ENCODE data around the gene CSMD2. TPM values are rescaled to one million over a fixed set of nuclear protein-coding genes. Genes with fewer than 3 reads are reported as not detected.
"Not testable (repeated sequence)": the region's sequence is repeated elsewhere in the genome, so short reads cannot be mapped to it uniquely, and the experiment has no call there.

Gene CSMD2
- total RNA-seq, 1 experiment from 2014 or later: 2.8 TPM

DNA sequence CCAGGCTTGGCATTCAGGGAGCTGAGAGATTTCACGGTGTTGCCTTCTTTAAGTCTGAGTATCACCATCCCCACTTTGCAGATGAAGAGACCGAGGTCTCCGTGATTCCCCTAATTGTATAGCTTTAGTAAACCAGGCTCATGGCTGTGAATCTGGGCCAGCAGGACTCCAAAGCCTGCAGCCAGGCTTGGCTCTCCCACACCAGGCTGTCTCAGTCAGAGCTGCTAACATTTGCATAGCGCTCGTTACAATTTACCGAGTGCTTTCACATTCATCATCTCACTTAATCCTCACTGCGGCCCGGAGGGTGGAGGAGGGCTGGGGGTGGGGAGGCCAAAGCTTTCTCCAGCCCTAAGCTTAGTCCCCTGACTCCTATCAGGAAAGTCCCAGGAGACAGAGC lies 23.4 kb upstream of the CSMD2 start:
- no peaks in the 10 kb centered on the region for H3K27me3 ChIP-seq (replicated peaks; ENCODE audit: insufficient read depth, low read depth, low read length, poor library complexity)
- H3K4me3 ChIP-seq (ENCODE audit: low read depth, low read length, poor library complexity, severe bottlenecking): no peak overlapping the region
- H3K9me3 ChIP-seq (ENCODE audit: low read depth, low read length, poor library complexity, severe bottlenecking): no peaks in the 10 kb centered on the region
- H3K4me1 ChIP-seq (ENCODE audit: insufficient read depth, low read length, poor library complexity, severe bottlenecking): no peaks in the 10 kb centered on the region
- no peak for TF ChIP-seq EZH2 (IDR thresholded peaks at IDR 0.05; ENCODE audit: borderline replicate concordance, low read depth, low read length, poor library complexity, severe bottlenecking)
- TF ChIP-seq, protein P1, sequence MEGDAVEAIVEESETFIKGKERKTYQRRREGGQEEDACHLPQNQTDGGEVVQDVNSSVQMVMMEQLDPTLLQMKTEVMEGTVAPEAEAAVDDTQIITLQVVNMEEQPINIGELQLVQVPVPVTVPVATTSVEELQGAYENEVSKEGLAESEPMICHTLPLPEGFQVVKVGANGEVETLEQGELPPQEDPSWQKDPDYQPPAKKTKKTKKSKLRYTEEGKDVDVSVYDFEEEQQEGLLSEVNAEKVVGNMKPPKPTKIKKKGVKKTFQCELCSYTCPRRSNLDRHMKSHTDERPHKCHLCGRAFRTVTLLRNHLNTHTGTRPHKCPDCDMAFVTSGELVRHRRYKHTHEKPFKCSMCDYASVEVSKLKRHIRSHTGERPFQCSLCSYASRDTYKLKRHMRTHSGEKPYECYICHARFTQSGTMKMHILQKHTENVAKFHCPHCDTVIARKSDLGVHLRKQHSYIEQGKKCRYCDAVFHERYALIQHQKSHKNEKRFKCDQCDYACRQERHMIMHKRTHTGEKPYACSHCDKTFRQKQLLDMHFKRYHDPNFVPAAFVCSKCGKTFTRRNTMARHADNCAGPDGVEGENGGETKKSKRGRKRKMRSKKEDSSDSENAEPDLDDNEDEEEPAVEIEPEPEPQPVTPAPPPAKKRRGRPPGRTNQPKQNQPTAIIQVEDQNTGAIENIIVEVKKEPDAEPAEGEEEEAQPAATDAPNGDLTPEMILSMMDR (conservative IDR thresholded peaks at IDR 0.05; ENCODE audit: low read depth, low read length): no peak
- ChIA-PET POLR2A (ENCODE audit: low non-redundant PET) (interaction anchor here (0.5 kb wide), 1 partner anchor 883 kb away, joined by 3 read pairs; no protein-coding TSS in a partner anchor), CTCF (no interaction called here)
- no peak overlapping the region for H3K27ac ChIP-seq (ENCODE audit: low read depth, low read length, poor library complexity, severe bottlenecking)
- H3K36me3 ChIP-seq (ENCODE audit: insufficient read depth, low read length, poor library complexity, severe bottlenecking): no peaks in the 10 kb centered on the region
- no TSS peak for BruUV-seq (replicated peaks)
- intact Hi-C loops (cut with micrococcal nuclease; ENCODE audit: unreplicated experiment): no loop called here
- no peak for DNase-seq (ENCODE audit: low spot score)

GRCh38 chr1:34186741-34187494 lies 21.9 kb upstream of the CSMD2 start:
- DNase-seq (ENCODE audit: low spot score): no peak
- Histone ChIP-seq H3K36me3 (ENCODE audit: insufficient read depth, low read length, poor library complexity, severe bottlenecking) (no peaks in the 10 kb centered on the region), H3K9me3 (ENCODE audit: low read depth, low read length, poor library complexity, severe bottlenecking) (no peaks in the 10 kb centered on the region), H3K4me1 (ENCODE audit: insufficient read depth, low read length, poor library complexity, severe bottlenecking) (no peaks in the 10 kb centered on the region), H3K27ac (ENCODE audit: low read depth, low read length, poor library complexity, severe bottlenecking) (no peak overlapping the region), H3K4me3 (ENCODE audit: low read depth, low read length, poor library complexity, severe bottlenecking) (no peak overlapping the region), H3K27me3 (replicated peaks; ENCODE audit: insufficient read depth, low read depth, low read length, poor library complexity) (no peaks in the 10 kb centered on the region)
- POLR2A ChIA-PET (ENCODE audit: low non-redundant PET): no interaction called here
- no peak for TF ChIP-seq EZH2 (IDR thresholded peaks at IDR 0.05; ENCODE audit: borderline replicate concordance, low read depth, low read length, poor library complexity, severe bottlenecking)
- TF ChIP-seq, protein P1 (conservative IDR thresholded peaks at IDR 0.05; ENCODE audit: low read depth, low read length): no peak
- BruUV-seq (replicated peaks): no TSS peak
- intact Hi-C loops (cut with micrococcal nuclease; ENCODE audit: unreplicated experiment): no loop called here
- CTCF ChIA-PET: no interaction called here

- BruUV-seq (replicated peaks); H3K36me3 ChIP-seq (ENCODE audit: insufficient read depth, low read length, poor library complexity, severe bottlenecking); DNase-seq (ENCODE audit: low spot score); POLR2A ChIA-PET (ENCODE audit: low non-redundant PET); intact Hi-C loops (cut with micrococcal nuclease; ENCODE audit: unreplicated experiment); H3K27me3 ChIP-seq (replicated peaks; ENCODE audit: insufficient read depth, low read depth, low read length, poor library complexity); H3K4me3 ChIP-seq (ENCODE audit: low read depth, low read length, poor library complexity, severe bottlenecking); CTCF ChIA-PET; H3K4me1 ChIP-seq (ENCODE audit: insufficient read depth, low read length, poor library complexity, severe bottlenecking); H3K9me3 ChIP-seq (ENCODE audit: low read depth, low read length, poor library complexity, severe bottlenecking); H3K27ac ChIP-seq (ENCODE audit: low read depth, low read length, poor library complexity, severe bottlenecking): not testable (repeated sequence)
Measured at GRCh38 chr1:34183381-34183780, 18.4 kb upstream of the CSMD2 start.

GRCh38 chr1:34178072-34178471 lies 13.0 kb upstream of the CSMD2 start:
- H3K4me3 ChIP-seq (ENCODE audit: low read depth, low read length, poor library complexity, severe bottlenecking): no peak overlapping the region
- intact Hi-C loops (cut with micrococcal nuclease; ENCODE audit: unreplicated experiment): no loop called here
- no peaks in the 10 kb centered on the region for H3K4me1 ChIP-seq (ENCODE audit: insufficient read depth, low read length, poor library complexity, severe bottlenecking)
- peaks cover 19% of the 10 kb centered on the region for H3K27me3 ChIP-seq (replicated peaks; ENCODE audit: insufficient read depth, low read depth, low read length, poor library complexity)
- CTCF ChIA-PET: no interaction called here
- POLR2A ChIA-PET (ENCODE audit: low non-redundant PET): no interaction called here
- no peak for DNase-seq (ENCODE audit: low spot score)
- no peak for TF ChIP-seq EZH2 (IDR thresholded peaks at IDR 0.05; ENCODE audit: borderline replicate concordance, low read depth, low read length, poor library complexity, severe bottlenecking)
- TF ChIP-seq, protein P1 (conservative IDR thresholded peaks at IDR 0.05; ENCODE audit: low read depth, low read length): no peak
- no TSS peak for BruUV-seq (replicated peaks)
- H3K27ac ChIP-seq (ENCODE audit: low read depth, low read length, poor library complexity, severe bottlenecking): no peak overlapping the region
- no peaks in the 10 kb centered on the region for H3K36me3 ChIP-seq (ENCODE audit: insufficient read depth, low read length, poor library complexity, severe bottlenecking)
- H3K9me3 ChIP-seq (ENCODE audit: low read depth, low read length, poor library complexity, severe bottlenecking): no peaks in the 10 kb centered on the region
